GM19238 (cell line): ENCODE results near the gene ATG9B.
A peak's percentile ranks its signal among the peaks of the same experiment; 100 is the strongest.
"Not testable (repeated sequence)": the region's sequence is repeated elsewhere in the genome, so short reads cannot be mapped to it uniquely, and the experiment has no call there.

ENCODE experiments used
- DNase-seq: peaks from one replicate; pipeline ENCODE4 v3.0.0; 2011; ENCODE audit warnings: low spot score; ENCODE audit not compliant: insufficient read length

Gene ATG9B

DNA sequence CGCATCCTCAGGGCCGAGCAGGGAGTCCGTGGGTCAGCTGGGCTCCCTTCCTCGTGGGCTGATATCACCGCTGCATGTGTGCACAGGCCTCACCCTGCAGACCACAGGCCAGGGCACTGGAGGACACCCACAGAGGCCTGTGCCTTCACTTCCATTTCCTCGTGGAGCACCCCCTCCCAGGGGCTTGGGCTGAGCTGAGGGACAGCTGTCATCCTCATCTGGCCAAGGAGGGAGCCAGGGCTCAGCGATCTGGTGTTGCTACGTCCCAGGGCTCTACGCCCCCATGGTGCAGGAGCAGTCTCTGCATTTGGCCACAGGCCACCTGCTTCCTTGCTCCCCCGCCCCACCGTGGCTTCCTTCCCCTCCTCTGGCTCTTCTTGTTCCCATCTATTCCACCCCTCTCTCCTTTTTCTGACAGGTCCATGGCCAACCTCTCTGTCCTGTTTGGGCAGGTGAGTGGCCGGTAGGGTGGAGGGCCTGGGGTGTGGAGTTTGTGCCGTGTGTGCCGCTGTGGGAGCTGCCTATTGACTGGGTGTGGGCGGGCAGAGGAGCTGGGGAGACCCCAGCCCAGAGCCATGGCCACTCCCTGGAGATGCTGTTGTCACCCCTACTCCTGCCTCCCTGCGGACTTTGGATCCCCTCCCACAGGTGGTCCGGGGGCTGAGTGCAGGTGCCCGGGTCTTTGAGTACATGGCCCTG is 15.7 kb upstream of the ATG9B start:
- no peak for DNase-seq

DNA sequence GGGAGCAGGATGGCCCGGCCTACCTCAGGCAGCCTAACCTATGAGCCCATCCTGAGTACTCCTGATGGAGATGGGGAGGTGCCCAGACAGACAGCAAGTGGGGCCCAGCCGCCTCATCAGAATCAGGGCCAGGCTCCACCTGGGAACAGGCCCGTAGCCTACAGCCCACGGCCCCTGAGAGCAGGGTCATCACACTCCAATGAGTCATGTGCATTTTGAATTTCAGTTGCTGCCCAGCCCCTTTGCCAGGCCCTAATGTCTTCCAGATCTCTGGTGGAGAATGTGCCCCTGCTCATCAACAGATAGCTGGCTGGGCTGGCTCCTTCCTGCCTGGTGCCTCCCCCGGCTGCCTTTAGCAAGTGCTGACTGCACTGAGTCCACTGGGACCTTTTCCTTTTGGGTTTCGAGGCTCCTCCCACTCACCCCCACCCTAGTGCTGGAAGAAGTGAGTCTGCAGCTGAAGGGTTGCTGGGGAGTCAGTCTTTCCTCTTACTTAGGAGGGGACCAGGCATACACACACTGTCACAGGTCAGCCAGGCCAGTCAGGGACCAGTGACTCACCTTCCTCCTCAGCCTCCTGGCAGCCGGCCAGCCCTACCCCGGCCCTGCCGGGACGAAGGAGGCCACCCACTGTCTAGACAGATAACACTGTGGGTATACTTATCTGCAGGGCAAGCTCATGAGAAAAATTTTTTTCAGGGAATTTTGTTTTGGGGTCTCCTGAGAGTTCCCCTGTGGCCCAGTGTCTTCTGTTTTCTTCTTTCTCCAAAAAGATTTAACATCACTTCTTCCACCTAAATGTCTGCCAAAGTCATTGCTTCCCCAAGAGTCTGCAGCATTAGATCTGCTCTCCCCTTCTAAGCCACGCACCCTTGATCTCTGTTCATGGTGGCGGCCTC is 14.9 kb upstream of the ATG9B start:
- DNase-seq: no peak

DNA sequence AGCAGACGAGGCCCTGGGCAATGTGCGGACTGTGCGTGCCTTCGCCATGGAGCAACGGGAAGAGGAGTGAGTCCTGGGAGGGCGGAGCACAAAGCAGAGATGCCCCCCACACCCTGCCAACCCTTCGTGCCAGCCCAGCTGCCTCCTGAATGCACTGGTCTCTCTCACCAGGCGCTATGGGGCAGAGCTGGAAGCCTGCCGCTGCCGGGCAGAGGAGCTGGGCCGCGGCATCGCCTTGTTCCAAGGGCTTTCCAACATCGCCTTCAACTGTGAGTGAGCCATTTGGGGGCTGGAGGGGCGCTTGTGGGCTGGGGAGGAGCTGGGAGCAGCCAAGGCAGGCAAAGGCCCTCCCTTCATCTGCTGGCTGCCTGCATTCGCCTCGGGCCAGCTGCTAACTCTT is 11.6 kb upstream of the ATG9B start:
- DNase-seq: no peak

DNA sequence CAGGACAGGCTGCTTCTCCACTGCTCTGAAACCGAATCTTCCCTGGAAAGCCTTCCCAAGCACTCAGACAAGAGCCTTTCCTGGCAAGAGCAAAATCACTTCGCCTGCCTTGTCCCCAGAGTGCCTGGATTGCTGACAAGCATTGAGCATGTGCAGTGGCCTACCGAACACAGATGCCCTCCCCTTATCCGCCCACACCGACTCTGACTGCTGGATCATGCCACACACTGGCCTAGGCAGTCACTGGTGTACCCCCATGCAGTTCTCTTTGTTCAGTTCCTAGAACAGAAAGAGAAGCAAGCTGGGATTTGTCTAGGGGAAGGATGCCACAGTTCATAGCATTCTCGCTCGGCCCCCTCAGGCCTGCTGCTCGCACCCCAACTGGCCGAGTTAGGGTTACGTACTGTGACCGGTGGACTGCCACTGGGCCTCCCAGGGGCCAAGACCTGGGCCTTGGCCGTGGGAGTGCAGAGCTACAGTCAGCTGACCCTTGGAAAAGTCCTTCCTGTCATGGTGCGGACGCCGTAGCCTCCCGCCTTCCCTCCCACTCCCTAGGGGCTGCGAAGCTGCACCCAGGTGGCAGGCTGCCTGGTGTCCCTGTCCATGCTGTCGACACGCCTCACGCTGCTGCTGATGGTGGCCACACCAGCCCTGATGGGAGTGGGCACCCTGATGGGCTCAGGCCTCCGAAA is 10.9 kb upstream of the ATG9B start:
- no peak for DNase-seq

DNA sequence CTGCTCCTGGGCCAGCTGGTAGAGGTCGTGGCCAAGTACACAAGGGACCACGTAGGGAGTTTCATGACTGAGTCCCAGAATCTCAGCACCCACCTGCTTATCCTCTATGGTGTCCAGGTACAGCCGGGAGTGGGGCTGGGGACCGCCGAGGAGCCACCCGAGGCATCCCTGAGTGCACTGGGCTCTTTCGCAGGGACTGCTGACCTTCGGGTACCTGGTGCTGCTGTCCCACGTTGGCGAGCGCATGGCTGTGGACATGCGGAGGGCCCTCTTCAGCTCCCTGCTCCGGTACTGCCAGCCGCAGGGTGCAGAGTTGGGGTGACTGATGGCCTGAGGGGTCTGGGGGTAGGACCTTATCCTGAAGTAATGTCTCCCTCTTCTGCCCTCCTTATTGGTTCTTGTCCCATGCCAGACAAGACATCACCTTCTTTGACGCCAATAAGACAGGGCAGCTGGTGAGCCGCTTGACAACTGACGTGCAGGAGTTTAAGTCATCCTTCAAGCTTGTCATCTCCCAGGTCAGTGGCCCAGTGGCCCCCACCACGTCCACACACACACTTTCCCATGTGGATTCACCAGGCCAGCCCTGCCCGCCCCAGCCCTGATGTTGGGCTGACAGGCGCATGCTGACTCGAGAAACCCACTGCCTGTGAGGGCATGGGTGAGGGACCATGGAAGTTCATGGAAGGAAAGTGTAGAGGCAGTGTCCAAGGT is 10.2 kb upstream of the ATG9B start:
- no peak for DNase-seq

DNA sequence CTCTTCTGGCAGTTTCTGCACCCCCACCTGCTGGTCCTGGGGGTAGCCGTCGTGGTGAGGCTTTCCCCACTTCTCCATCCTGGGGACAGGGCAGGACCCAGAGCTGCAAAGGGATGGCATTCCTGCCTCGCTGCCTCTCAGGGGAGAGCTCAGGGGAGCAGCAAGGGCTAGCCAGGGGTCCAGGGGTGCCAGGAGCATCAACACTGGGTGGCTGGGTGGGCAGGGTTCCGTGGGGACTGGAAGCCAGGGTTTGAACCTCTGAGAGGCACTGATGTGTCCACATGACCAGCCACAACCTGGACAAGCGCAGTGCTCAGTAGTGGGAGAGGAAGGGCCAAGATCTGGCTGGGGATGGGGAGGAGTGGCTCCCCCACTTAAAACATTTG is 9.6 kb upstream of the ATG9B start:
- DNase-seq: no peak

DNA sequence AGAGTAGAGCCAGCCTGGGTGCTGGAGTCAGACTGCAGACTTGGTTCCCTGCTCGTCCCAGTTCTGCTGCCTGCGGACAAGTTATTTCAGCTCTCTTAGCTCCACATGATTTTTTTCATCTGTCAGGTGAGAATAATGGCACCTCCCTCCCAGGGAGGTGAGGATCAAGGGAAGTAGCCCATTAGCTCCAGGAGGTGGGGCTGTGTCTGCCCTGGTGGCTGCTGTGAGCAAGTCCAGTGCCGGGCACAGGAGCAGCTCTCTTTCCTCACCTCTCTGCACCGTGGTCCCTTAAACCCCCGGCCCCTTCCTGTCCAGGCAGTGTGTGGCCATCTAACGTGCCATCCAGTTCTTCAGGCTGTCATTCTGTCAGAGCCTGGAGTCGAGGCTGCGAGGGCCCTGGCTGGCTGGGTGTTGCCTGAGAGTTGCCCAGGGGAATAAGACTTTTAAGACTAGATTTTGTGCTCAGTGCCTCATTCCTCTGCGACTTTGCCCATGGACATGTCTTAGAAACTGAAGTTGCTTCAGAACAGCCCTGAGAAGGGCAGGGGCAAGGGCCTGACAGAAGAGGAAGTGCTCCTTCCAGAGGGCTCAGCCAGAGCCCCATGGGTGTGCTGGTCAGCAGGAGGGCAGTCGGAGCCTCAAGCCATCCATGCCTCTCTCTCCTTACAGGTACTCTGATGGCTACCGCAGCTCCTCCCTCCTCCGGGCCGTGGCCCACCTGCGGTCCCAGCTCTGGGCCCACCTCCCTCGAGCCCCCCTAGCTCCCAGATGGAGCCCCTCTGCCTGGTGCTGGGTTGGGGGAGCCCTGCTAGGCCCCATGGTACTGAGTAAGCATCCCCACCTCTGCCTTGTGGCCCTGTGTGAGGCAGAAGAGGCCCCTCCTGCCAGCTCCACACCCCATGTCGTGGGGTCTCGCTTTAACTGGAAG is 8.9 kb upstream of the ATG9B start:
- no peak for DNase-seq

DNA sequence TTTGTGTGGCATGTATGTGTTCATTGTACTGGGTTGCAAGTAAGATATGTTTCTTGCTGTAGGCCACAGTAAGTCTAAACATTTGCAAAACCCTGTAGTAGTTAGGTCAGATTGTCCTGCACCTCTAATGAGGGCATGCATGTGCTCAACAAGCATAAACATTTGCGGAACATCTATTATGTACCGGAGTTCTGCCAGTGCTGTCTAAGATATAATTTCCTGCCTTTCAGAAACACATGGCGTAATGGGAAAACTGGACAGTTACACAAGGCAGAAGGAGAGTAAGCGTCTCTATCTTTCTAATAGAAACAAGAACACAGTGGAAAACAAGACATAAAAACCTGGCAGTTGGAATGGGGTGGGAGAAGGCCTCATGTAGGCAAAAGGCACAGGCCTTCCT is 6.7 kb upstream of the ATG9B start:
- DNase-seq: no peak

DNA sequence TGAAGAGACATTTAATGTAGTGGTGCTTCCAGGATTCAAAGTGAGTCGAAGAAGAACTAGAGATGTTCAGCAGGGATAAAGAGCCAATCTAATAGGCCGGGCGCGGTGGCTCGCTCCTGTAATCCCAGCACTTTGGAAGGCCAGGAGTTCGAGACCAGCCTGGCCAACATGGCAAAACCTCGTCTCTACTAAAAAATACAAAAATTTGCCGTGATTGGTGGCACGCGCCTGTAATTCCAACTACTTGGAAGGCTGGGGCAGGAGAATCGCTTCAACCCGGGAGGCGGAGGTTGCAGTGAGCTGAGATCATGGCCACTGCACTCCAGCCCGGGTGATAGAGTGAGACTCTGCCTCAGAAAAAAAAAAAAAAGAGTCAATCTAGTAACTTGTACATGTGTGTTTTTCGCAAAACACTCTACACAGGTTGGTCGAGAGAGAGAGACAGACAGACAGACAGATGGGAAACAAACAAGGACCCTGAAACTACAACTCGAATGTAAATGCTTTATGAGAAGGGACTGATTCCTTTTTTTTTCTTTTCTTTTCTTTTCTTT is 4.7 kb upstream of the ATG9B start:
- no peak for DNase-seq

DNA sequence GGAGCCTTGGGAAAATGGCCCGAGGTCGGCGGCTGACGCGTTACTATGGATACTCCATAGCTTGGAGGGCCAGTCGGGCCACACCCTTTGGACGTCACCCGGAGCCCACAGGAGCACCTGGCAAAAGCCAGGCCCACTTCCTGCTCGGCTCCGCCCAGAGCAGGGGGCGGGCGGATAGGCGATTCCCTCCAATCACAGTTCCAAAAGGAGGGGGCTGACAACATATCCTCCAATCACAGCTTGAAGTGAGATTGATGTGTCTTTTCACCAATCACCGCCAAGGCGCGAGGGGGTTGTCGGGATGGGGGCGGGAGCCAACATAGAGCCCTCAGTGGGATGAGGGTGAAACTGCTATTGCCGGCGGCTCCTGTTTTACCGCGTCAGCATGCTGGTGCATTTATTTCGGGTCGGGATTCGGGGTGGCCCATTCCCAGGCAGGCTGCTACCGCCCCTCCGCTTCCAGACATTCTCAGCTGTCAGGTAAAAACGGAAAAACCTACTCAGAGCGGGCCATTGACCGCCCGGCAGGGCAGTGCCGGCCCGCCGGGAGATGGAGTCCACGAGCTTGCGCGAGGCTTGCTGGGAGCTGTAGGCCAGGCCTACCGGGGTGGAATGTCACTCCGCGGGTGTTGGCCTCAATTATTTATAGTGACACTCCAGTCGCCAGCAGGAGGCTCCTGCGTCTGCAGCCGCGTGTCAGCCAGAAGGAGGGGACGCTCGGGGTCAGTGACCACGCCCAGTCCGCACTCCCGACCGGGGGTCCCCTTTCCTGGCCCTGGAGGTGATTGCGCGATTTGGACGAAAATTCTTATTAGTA is 4.0 kb upstream of the ATG9B start, which contains the start of gene ABCB8:
ABCB8 (plus strand) TSS at position 320 of the 817 bp plus-strand sequence; CDS start at position 386, 66 bp downstream.
- DNase-seq: peak; percentile 100

DNA sequence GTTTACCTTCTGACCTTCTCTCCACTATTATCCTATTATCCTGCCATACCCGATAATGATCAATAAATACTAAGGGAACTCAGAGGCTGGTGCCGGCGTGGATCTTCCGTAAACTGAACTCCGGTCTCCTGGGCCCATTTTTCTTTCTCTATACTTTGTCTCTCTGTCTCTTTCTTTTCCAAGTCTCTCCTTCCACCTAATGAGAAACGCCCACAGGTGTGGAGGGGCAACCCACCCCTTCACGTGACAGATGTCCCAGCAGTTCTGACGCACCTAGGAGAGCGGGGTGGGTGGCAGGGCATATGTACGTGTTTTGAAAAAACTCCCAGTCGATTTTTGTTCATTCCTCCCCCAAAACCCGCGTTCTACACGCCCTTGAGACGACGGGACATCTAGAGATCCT is 3.4 kb upstream of the ATG9B start:
- not testable (repeated sequence) for DNase-seq

DNA sequence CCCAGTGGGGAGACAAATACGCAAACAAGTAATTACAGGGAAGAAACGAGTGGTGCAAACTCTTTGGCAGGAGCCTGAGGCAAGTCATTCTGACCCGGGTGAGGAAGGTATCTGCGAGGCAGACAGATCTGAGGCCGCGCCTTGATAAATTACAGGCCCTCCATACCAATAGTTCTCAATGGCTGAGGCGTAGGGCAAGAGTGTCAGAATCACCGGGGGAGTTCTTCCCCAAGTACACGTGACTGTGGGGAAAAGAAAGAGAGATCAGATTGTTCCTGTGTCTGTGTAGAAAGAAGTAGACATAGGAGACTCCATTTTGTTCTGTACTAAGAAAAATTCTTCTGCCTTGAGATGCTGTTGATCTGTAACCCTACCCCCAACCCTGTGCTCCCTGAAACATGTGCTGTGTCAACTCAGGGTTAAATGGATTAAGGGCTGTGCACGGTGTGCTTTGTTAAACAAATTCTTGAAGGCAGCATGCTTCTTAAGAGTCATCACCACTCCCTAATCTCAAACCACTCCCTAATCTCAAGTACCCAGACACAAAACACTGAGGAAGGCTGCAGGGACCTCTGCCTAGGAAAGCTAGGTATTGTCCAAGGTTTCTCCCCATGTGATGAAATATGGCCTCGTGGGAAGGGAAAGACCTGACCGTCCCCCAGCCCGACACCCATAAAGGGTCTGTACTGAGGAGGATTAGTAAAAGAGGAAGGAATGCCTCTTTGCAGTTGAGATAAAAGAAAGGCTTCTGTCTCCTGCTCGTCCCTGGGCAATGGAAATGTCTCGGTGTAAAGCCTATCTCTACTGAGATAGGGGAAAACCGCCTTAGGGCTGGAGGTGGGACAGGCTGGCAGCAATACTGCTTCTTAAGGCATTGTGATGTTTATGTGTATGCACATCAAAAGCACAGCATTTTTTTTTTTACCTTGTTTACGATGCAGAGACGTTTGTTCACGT is 2.8 kb upstream of the ATG9B start:
- DNase-seq: not testable (repeated sequence)

DNA sequence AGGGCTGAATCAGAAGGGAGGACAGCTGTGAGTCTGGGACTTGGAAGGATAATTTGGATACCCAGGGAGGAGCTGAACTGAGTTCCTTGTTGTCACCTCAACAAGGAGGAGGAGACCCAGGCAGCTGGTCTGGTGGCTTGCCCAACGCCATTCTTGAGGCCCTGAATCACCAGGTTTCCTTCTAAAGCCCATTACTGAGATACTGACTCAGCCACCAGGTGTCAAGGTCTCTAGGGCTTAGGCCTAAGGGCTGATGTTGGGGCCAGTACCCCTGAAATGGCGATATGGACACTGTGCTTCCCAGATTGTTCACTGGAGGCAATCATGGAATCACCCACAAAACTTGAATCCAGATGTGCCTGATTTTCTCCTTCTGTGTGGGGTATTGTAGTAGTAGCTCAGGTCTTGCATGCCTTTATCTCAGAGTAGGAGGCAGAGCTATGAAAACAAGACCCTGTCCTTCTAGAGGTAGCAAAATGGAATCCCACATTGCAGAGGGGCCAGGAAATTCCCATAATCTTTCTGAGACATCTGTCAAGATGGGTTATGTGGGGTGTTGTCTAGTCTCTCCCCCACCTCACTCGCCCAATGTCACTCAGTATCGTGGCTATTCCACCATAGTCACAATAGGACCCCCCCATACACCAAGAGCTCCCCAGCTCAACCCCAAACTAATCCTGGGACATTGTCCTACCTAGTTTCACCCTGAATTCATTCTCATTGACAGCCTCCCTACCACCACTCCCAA is 1.8 kb upstream of the ATG9B start:
- DNase-seq: no peak

DNA sequence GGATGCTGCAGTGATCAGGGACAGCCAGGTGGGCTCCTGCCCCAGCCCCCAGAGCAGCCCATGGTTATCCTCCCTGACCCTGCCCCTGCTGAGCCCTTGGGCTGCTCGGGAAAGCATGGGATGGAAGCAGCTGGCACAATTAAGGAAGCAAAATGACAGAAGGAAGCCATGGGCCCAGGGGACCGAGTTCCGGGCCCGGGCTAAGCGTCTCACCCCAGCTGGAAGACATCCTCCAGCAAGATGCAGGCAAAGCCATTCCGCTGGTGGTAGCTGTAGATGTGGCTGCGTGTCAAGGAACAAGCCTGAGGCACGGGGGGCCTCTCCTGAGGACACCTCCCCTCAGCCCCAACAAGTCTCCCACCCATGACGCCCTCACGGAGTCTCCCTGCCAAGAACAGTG is 1.1 kb downstream of the ATG9B start:
- no peak for DNase-seq

DNA sequence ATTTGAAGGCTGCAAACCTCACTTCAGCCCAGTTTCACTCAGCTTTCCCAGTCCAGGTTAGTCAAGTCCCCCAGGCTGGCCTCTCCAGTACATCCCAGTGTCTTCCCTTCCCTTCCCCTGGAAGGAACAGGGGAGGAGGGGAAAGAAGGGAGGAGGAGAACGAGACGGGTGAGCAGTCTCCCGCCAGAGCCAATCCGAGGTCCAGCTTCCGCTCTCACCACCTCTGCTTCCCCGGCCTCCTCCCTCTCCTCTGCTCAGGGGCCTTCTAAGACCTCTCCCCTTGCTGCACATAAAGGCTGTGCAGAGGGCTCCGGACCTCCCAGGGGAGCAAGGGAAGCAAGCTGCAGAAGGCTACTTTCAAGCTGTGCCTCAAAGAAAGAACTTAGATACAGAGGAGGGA is 4.1 kb downstream of the ATG9B start:
- no peak for DNase-seq

DNA sequence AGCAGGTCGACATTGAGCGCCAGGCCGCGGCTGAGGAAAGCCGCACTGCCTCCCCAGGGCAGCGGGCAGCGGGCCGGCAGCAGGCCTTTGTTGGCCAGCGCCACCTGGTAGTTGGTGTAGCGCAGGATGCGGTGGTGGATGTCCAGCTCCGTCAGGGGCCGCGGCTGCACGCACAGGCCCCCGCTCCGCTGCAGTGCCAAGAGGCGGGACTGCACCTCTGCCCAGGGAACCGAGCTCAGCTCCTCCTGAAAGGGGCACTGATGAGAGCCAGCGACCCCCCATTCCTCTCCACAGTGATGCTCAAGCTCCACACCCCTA is 5.2 kb downstream of the ATG9B start:
- DNase-seq: no peak

DNA sequence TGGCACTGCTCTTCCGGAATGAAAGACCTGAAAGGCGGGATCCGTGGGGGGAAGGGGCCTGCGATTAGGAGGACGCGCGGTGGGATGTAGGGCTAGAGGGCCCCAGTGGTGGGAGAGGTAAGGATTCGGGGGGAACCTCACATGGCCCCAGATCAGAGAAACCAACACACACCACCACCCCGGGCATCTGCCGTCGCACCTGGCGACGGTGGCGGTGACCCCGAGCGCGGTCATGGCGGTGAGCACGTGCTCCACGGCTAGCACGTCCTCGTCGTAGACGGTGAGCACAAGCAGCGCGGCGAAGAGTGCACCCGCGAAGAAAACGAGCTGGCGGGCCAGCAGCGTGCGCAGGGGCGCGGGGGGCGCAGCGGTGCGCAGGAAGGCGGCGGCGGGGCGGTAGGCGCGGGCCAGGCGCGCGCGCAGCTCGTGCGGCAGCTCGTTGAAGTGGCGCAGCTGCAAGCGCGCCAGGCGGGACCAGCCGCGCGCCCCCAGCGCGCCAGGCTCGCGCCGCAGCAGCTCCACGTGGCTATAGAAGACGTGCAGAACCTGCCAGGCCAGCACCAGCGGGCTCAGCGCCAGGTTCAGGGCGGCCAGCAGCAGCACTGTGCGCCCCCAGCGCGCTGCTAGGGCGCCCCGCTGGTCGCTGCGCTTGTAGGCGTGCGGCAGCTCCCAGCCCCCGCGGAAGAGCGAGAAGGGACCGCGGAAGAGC is 5.7 kb downstream of the ATG9B start:
- no peak for DNase-seq
